Tibial artery (tissue), 4 donors: Measurements from ENCODE around the gene SYTL3.
"Not testable (repeated sequence)": the region's sequence is repeated elsewhere in the genome, so short reads cannot be mapped to it uniquely, and the experiment has no call there.

ENCODE experiments used
- DNase-seq, 2 donors: peaks; one replicate each; pipeline ENCODE4 v3.0.0-alpha.2; 2019
- H3K27ac ChIP-seq, 2 donors: fragments of 200-600 bp; sonication (generic) in 1 of 2; 1 replicate in 1 of 2; 2 replicates in 1 of 2; pipeline ENCODE4 v1.5.1; 2018 to 2019; ENCODE audit warnings: mild to moderate bottlenecking in 1 of 2
- H3K27me3 ChIP-seq, 2 donors: fragments of 200-600 bp; sonication (generic) in 1 of 2; one replicate each; pipeline versions ENCODE4 v1.5.1 to v1.6.0; 2016 to 2019
- H3K36me3 ChIP-seq, 3 donors: fragments of 200-600 bp; sonication (generic) in 2 of 3; one replicate each; pipeline ENCODE4 v1.5.1; 2016 to 2019; ENCODE audit warnings: mild to moderate bottlenecking in 2 of 3
- H3K4me1 ChIP-seq, 4 donors: fragments of 200-600 bp; sonication (generic) in 2 of 4; 1 replicate in 3 of 4; 2 replicates in 1 of 4; pipeline ENCODE4 v1.5.1; 2016 to 2019
- H3K4me3 ChIP-seq, 2 donors: fragments of 200-600 bp; sonication (generic) in 1 of 2; 1 replicate in 1 of 2; 2 replicates in 1 of 2; pipeline ENCODE4 v1.5.1; 2018 to 2019; ENCODE audit warnings: mild to moderate bottlenecking in 2 of 2
- H3K9me3 ChIP-seq, 3 donors: fragments of 200-600 bp; sonication (generic) in 1 of 3; one replicate each; pipeline ENCODE4 v1.5.1; 2016 to 2019
- intact Hi-C: fragments of 100-400 bp; cut with DNase I; formaldehyde crosslinking; loops from one replicate; pipeline ENCODE4 v1.15.0; 2023; ENCODE audit warnings: low total_unique reads
- TF ChIP-seq, protein P1 (sequence below), 2 experiments: fragments of 200-600 bp in 1 of 2; fragments of 450-650 bp in 1 of 2; IDR thresholded peaks; one replicate each; pipeline ENCODE4 v1.5.1; 2017 to 2019; ENCODE audit warnings: antibody characterized with exemption in 2 of 2, mild to moderate bottlenecking in 1 of 2, moderate library complexity in 1 of 2

Gene SYTL3

DNA sequence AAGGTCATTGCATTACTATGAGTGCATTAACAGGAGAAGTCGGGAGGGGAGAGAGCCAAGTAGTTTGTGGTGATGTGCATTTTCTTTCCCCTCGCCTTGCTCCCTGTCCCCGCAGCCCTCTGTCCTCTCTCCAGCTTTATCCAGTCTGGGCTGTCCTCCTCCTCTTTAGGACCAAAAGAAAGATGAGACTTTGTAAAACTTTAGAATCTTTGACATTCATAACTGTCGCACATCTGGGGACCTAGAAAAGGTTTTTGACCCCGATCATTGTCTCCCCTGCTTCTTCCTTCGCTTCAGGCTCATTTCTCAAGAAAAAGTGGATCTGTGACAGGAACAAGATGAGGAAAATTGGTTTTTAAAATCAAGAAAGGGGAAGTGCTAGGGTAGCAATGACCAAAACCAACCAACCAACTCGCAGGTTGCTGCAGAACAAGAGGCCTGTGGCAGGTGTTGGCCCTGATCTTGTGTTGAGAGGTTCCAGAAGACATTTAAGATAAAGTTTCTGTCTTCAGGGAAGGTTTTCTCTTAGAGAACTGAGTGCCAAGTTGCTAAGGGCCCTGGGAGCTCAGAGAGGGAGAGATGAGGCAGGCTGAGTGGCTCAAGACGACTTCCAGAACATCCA is 17.6 kb downstream of the SYTL3 start:
- intact Hi-C loops = no loop called here
- H3K36me3 ChIP-seq = peaks cover 0 to 5% (median 0%) of the 10 kb centered on the region in 3 donors
- H3K27ac ChIP-seq = no peak overlapping the region
- no peaks in the 10 kb centered on the region for H3K27me3 ChIP-seq
- no peaks in the 10 kb centered on the region for H3K9me3 ChIP-seq
- no peak for DNase-seq
- no peak overlapping the region for H3K4me3 ChIP-seq
- H3K4me1 ChIP-seq = peaks cover 0 to 5% (median 0%) of the 10 kb centered on the region in 4 donors
- TF ChIP-seq, protein P1, sequence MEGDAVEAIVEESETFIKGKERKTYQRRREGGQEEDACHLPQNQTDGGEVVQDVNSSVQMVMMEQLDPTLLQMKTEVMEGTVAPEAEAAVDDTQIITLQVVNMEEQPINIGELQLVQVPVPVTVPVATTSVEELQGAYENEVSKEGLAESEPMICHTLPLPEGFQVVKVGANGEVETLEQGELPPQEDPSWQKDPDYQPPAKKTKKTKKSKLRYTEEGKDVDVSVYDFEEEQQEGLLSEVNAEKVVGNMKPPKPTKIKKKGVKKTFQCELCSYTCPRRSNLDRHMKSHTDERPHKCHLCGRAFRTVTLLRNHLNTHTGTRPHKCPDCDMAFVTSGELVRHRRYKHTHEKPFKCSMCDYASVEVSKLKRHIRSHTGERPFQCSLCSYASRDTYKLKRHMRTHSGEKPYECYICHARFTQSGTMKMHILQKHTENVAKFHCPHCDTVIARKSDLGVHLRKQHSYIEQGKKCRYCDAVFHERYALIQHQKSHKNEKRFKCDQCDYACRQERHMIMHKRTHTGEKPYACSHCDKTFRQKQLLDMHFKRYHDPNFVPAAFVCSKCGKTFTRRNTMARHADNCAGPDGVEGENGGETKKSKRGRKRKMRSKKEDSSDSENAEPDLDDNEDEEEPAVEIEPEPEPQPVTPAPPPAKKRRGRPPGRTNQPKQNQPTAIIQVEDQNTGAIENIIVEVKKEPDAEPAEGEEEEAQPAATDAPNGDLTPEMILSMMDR (IDR thresholded peaks at IDR 0.05) = no peak

DNA sequence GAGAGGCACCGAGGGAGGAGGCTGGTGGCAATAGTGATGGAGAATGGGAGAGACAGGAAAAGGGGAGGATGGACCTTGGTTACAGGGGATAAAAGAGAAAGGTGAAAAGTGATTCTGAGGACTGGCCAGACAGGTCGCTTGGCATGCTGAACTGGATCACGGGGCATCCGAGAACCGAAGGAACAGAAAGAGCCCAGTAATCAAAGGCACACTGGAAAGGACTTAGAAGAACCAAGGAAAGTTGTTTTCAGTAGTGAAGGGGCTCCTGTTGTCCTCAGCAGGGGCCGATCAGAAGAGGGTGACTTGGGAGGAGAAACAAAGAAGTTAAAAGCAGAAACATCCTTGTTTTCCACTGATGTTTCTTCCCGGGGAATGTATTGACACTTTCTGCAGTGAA is 18.9 kb downstream of the SYTL3 start:
- H3K4me3 ChIP-seq = no peak overlapping the region
- H3K36me3 ChIP-seq = peaks cover 0 to 5% (median 0%) of the 10 kb centered on the region in 3 donors
- TF ChIP-seq, protein P1 (IDR thresholded peaks at IDR 0.05) = no peak
- no peak for DNase-seq
- peaks cover 0 to 5% (median 0%) of the 10 kb centered on the region in 4 donors for H3K4me1 ChIP-seq
- intact Hi-C loops = no loop called here
- H3K27me3 ChIP-seq = no peaks in the 10 kb centered on the region
- H3K27ac ChIP-seq = no peak overlapping the region
- H3K9me3 ChIP-seq = no peaks in the 10 kb centered on the region

DNA sequence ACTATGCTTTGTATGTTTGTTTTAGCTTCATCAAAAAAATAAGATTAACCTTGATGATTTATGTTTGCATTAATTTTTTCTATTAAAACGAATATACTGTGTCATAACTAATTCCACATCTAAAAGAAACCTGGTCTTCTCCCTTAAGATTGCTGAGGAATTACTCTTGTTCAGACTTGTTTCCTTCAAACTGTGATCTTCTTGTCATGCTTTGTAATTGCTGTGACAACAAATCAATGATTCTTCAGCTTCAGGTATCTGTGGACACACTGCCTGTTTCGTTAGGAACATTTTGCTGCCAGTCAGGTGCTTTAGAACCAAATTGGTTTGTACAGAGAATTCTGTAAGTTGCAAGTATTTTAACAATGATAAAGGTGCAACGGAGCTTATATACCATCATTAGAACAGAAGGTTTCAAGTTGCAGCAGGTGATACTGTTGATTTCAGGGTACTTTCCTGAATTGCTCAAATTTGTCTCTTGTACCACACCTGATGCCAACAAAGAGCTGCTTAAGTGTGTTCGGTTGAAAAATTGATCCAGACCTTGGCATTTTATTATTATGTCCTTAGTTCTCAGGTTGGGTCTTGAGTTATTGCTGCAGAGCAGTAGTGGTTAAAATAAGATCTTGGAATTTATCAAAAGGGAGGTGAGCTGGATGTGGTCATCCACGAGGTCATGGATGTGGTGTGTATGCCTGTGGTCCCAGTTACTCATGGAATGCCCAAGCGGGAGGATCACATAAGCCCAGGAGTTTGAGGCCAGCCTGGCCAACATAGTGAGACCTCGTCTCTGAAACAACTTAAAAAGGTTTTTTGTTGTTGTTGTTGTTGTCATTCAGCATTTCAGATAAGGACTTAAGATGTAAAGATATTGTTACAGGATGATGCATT is 19.5 kb downstream of the SYTL3 start:
- peaks cover 0 to 5% (median 0%) of the 10 kb centered on the region in 3 donors for H3K36me3 ChIP-seq
- intact Hi-C loops = loop anchor here (10.0 kb wide), 1 partner anchor 1125 kb away; no protein-coding TSS in a partner anchor

GRCh38 chr6:158672119-158672518 is 22.3 kb downstream of the SYTL3 start:
- not testable (repeated sequence) for H3K27ac ChIP-seq, DNase-seq, H3K27me3 ChIP-seq, H3K9me3 ChIP-seq, H3K4me1 ChIP-seq, H3K4me3 ChIP-seq, H3K36me3 ChIP-seq
- intact Hi-C loops = loop anchor here (10.0 kb wide), 1 partner anchor 1127 kb away; no protein-coding TSS in a partner anchor

More for the DNA sequence above, 19.5 kb downstream of the SYTL3 start:
- Histone ChIP-seq H3K27me3 (no peaks in the 10 kb centered on the region), H3K27ac (no peak overlapping the region), H3K9me3 (no peaks in the 10 kb centered on the region), H3K4me1 (peaks cover 0 to 5% (median 0%) of the 10 kb centered on the region in 4 donors), H3K4me3 (no peak overlapping the region)
- DNase-seq = no peak
- TF ChIP-seq, protein P1 (IDR thresholded peaks at IDR 0.05) = no peak

GRCh38 chr6:158672726-158673125 is 22.9 kb downstream of the SYTL3 start:
- Histone ChIP-seq H3K4me1 (peaks cover 0 to 3% (median 0%) of the 10 kb centered on the region in 4 donors), H3K27ac (no peak overlapping the region)

More at GRCh38 chr6:158672726-158673125, 22.9 kb downstream of the SYTL3 start:
- Histone ChIP-seq H3K9me3 (no peaks in the 10 kb centered on the region), H3K4me3 (no peak overlapping the region), H3K27me3 (no peaks in the 10 kb centered on the region), H3K36me3 (no peaks in the 10 kb centered on the region)
- intact Hi-C loops = loop anchor here (10.0 kb wide), 1 partner anchor 1128 kb away; no protein-coding TSS in a partner anchor
- peak in 1 of 2 donors; percentile 15 for DNase-seq
- TF ChIP-seq, protein P1 (IDR thresholded peaks at IDR 0.05) = no peak
